ENCODE data around the gene ENKD1. TPM values are rescaled to one million over a fixed set of nuclear protein-coding genes. Genes with fewer than 3 reads are reported as not detected.
A peak's percentile ranks its signal among the peaks of the same experiment; 100 is the strongest.

ENKD1 gene
- total and polyA plus RNA-seq, 2 of the 13 experiments (the other 11 are each of a cell fraction or from before 2014, with no cell fraction given), result 10.8 to 20.8 TPM

GRCh38 chr16:67709050-67709449, 42.5 kb upstream of the ENKD1 start (continued):
- no peak for TF ChIP-seq CSRNP2 (CRISPR knock-in tag; conservative IDR thresholded peaks at IDR 0.05; ENCODE audit: low read depth)
- TF ChIP-seq MLXIP (CRISPR knock-in tag; IDR thresholded peaks at IDR 0.05; ENCODE audit: borderline replicate concordance), result no peak
- TF ChIP-seq ZNF333 (CRISPR knock-in tag; IDR thresholded peaks at IDR 0.05; ENCODE audit: borderline replicate concordance), result no peak
- TF ChIP-seq CEBPB (IDR thresholded peaks at IDR 0.05; ENCODE audit: borderline replicate concordance, low read depth, low read length), result peak; percentile 78
- peak; percentile 50; the same call in 1 of the 2 replicates for TF ChIP-seq ZNF770 (CRISPR knock-in tag; IDR thresholded peaks at IDR 0.05)
- no peak for TF ChIP-seq KLF15 (CRISPR knock-in tag; IDR thresholded peaks at IDR 0.05; ENCODE audit: borderline replicate concordance)
- TF ChIP-seq KLF16 (CRISPR knock-in tag; IDR thresholded peaks at IDR 0.05), result 0 out of 4 replicates have a peak, but pooled peaks of 1 of the 2 experiments have one; percentile 21
- no peak for TF ChIP-seq MLX (CRISPR knock-in tag; IDR thresholded peaks at IDR 0.05)
- TF ChIP-seq AGO2 (optimal IDR thresholded peaks at IDR 0.05; ENCODE audit: low read depth, low read length), result no peak
- TF ChIP-seq PHF5A (CRISPR knock-in tag; IDR thresholded peaks at IDR 0.05; ENCODE audit: low read depth, unreplicated experiment), result no peak
- TF ChIP-seq NR2F6 (IDR thresholded peaks at IDR 0.05), result peak; percentile 27; the same call in 1 of the 2 replicates
- no peak for TF ChIP-seq NR2F6 (CRISPR knock-in tag; IDR thresholded peaks at IDR 0.05)
- TF ChIP-seq ZNF33B (CRISPR knock-in tag; IDR thresholded peaks at IDR 0.05), result no peak
- no peak for TF ChIP-seq MIXL1 (CRISPR knock-in tag; IDR thresholded peaks at IDR 0.05)
- TF ChIP-seq HNF4A (CRISPR knock-in tag; IDR thresholded peaks at IDR 0.05), result peak; percentile 31; the same call in 1 of the 2 replicates

Data from HepG2 (cell line).